GM10266 (cell line): Measurements from ENCODE around the gene SVIL.
"Not testable (repeated sequence)": the region's sequence is repeated elsewhere in the genome, so short reads cannot be mapped to it uniquely, and the experiment has no call there.

Experiments used
- DNase-seq: peaks from one replicate; pipeline ENCODE4 v3.0.0; 2012; ENCODE audit errors: extremely low spot score
- TF ChIP-seq, protein P1 (sequence below): IDR thresholded peaks from 2 replicates; pipeline ENCODE4 v1.5.1; 2012; ENCODE audit warnings: mild to moderate bottlenecking, low read depth; ENCODE audit not compliant: control insufficient read depth, insufficient read depth; ENCODE audit errors: missing control alignments

The SVIL gene

DNA sequence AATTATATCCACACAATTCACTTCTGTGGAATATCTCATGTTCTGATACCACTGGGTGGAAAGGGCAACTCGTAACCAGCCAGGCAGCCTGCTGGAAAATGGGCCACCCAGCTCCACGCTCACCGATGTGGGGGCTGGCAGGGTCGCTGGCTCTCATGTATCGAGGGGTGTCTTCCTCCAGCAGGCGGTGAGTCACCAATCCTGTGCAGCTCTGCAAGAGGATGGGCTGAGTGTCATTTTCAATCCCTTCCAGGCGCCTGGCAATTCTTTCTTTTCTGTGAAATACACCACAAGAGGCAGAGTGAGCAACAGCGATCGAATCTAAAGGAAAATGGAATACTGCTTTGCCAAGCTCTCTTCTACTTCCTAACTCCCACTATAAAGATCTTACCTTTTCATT, 80.1 kb downstream of the SVIL start:
- DNase-seq = no peak

DNA sequence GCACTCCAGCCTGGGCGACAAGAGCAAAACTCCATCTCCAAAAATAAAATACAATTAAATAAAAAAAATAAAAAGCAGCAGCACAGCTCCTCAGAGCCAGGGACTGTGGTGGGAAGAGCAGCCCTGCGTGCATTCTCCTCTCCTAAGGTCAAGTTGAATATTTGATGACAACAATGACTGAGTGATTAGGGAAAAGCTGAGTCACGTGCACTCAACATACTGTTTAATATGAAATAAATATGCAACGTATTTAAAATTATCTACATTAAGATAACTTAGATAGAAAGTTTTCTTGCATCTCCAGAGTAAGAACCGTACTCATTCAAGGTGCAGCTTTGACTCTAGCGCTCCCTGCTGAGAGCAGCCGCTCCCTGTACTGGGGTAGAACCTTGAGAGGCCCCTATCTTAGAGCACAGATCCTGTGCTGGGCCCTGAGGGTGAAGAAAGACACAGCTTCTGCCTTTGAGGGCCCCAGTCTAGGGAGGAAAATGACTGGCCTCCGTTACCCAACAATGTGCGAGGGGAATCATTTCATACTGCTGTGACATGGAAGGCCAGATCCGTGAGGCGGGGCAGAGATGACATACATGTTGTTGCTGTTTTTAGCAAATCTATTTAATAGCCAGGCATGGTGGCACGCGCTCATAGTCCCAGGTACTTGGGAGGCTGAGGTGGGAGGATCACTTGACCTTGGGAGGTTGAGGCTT, 81.1 kb downstream of the SVIL start:
- no peak for DNase-seq

More for the DNA sequence above, 80.1 kb downstream of the SVIL start:
- TF ChIP-seq, protein P1, sequence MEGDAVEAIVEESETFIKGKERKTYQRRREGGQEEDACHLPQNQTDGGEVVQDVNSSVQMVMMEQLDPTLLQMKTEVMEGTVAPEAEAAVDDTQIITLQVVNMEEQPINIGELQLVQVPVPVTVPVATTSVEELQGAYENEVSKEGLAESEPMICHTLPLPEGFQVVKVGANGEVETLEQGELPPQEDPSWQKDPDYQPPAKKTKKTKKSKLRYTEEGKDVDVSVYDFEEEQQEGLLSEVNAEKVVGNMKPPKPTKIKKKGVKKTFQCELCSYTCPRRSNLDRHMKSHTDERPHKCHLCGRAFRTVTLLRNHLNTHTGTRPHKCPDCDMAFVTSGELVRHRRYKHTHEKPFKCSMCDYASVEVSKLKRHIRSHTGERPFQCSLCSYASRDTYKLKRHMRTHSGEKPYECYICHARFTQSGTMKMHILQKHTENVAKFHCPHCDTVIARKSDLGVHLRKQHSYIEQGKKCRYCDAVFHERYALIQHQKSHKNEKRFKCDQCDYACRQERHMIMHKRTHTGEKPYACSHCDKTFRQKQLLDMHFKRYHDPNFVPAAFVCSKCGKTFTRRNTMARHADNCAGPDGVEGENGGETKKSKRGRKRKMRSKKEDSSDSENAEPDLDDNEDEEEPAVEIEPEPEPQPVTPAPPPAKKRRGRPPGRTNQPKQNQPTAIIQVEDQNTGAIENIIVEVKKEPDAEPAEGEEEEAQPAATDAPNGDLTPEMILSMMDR = no peak

DNA sequence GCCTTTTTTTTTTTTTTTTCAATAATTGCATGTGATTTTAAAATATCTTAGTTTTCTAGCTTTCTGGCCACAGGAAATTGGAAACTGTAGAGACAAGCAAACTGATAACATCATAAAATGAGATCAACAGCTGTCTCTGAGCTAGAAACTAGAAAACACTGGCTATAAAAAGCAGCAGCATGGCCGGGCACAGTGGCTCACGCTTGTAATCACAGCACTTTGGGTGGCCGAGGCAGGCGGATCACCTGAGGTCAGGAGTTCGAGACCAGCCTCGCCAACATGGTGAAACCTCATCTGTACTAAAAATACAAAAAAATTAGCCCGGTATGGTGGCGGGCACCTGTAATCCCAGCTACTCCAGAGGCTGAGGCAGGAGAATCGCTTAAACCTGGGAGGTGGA, 81.7 kb downstream of the SVIL start:
- DNase-seq = not testable (repeated sequence)

More for the DNA sequence above, 81.1 kb downstream of the SVIL start:
- TF ChIP-seq, protein P1 = no peak

DNA sequence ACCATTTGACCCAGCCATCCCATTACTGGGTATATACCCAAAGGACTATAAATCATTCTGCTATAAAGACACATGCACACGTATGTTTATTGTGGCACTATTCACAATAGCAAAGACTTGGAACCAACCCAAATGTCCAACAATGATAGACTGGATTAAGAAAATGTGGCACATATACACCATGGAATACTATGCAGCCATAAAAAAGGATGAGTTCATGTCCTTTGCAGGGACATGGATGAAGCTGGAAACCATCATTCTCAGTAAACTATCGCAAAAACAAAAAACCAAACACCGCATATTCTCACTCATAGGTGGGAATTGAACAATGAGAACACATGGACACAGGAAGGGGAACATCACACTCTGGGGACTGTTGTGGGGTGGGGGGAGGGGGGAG, 85.3 kb downstream of the SVIL start:
- DNase-seq = not testable (repeated sequence)

DNA sequence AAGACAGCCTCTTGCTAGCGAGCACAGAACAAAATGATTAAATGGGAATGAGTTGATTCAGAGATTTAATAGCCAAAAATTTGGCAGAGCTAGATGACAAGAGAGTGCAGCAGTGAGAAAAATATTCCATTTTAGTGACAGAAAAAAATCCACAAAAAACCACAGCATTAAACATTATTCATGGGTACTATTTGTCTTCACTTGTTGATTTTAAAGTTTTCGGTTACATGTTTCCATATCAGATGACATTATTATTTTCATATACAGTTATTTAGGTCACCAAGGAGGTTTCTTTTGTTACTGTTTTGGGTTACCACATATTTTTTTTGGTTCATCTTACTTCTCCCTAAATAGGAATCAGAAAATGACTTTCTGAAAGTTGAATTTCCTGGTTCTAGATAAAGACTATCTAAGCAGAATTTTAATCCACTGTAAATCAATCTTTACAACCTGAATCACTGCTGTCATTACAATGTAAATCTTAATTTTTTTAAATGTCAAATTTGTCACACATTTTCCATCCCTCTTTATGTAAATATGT, 87.9 kb downstream of the SVIL start:
- TF ChIP-seq, protein P1 = no peak
- DNase-seq = no peak

DNA sequence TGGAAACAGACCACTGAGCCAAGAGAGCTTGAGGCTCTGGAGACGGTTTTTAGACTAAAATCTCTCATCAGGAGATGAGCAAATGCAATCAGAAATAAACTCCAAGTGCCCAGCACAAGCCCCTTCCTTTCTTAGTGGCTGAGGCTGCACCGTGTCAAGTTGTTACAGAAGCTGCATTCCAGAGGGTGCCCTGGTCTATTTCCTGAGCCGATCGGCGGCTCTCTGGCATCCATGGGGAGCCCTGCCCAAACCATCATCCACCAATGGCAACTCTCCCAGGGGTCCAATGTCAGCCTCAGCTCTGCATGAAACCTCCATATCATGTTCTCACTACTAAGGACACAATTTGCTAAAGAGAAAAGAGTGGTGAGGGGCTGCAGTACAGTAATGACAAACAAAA, 89.6 kb downstream of the SVIL start:
- TF ChIP-seq, protein P1 = no peak
- no peak for DNase-seq

DNA sequence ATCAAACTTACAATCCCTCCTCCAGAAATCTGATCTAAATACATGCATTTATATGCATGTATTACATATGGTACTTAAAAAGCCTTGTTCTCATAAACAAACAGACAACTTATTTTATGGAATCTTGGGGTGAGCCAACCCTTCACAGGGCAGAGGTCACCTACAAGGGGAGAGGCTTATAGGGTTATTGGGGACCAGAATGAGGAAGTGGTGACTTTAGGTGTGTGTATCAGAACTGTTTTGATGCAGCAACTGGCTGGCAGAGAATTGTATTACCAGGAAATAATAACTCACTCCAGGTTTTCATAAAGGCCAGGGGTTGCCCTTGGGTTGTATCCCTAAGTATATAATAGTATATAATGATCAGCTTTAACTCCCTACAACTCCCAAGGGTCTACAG, 91.1 kb downstream of the SVIL start:
- TF ChIP-seq, protein P1 = no peak
- no peak for DNase-seq

DNA sequence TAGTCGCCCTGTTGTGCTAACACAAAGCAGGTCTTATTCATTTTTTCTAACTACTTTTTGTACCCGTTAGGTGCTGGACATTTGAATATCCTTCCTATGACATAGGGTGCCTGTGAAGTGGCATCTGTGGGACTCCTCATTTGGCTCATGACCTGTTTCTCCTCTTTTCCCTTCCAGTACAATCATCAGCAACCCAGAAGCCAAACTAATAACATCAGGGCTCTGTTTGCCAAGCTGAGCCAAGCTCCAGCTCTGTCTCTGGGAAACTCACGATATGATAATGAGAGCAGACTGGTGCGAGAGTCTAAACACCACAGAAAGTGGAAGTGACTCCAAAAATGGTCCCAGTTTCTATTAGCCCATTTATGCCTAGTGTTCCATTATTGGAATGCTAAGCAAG, 92.0 kb downstream of the SVIL start:
- no peak for DNase-seq
- TF ChIP-seq, protein P1 = no peak
